ENCODE data around the gene SIGLEC6. TPM values are rescaled to one million over a fixed set of nuclear protein-coding genes. Genes with fewer than 3 reads are reported as not detected.

SIGLEC6 gene
- total RNA-seq, 1 experiment from 2014 or later = not detected

DNA sequence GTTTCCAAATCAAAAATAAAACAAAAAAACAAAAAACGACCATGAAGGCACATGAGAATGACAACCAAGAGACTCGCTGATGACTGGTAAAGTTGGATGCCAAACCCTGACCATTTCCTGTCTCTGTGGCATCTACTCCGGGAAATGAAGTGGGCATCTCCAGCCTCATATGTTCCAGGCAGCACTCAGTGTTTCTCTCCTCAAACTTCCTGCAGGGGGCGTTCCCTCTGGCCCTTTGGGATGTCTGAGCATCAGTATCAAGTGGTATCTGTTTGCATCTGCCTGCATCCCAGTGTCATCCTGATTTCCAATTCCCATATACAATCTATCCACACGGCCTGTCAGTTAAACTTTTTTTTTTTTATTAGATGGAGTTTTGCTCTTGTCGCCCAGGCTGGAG lies 20.1 kb downstream of the SIGLEC6 start:
- peaks cover 9% of the 10 kb centered on the region for H3K27me3 ChIP-seq (ENCODE audit: insufficient read depth, low read length)
- TF ChIP-seq SIN3A (IDR thresholded peaks at IDR 0.05; ENCODE audit: low read depth) = no peak
- TF ChIP-seq, protein P1, sequence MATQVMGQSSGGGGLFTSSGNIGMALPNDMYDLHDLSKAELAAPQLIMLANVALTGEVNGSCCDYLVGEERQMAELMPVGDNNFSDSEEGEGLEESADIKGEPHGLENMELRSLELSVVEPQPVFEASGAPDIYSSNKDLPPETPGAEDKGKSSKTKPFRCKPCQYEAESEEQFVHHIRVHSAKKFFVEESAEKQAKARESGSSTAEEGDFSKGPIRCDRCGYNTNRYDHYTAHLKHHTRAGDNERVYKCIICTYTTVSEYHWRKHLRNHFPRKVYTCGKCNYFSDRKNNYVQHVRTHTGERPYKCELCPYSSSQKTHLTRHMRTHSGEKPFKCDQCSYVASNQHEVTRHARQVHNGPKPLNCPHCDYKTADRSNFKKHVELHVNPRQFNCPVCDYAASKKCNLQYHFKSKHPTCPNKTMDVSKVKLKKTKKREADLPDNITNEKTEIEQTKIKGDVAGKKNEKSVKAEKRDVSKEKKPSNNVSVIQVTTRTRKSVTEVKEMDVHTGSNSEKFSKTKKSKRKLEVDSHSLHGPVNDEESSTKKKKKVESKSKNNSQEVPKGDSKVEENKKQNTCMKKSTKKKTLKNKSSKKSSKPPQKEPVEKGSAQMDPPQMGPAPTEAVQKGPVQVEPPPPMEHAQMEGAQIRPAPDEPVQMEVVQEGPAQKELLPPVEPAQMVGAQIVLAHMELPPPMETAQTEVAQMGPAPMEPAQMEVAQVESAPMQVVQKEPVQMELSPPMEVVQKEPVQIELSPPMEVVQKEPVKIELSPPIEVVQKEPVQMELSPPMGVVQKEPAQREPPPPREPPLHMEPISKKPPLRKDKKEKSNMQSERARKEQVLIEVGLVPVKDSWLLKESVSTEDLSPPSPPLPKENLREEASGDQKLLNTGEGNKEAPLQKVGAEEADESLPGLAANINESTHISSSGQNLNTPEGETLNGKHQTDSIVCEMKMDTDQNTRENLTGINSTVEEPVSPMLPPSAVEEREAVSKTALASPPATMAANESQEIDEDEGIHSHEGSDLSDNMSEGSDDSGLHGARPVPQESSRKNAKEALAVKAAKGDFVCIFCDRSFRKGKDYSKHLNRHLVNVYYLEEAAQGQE (IDR thresholded peaks at IDR 0.05; ENCODE audit: low read depth) = no peak
- TF ChIP-seq, protein P2, sequence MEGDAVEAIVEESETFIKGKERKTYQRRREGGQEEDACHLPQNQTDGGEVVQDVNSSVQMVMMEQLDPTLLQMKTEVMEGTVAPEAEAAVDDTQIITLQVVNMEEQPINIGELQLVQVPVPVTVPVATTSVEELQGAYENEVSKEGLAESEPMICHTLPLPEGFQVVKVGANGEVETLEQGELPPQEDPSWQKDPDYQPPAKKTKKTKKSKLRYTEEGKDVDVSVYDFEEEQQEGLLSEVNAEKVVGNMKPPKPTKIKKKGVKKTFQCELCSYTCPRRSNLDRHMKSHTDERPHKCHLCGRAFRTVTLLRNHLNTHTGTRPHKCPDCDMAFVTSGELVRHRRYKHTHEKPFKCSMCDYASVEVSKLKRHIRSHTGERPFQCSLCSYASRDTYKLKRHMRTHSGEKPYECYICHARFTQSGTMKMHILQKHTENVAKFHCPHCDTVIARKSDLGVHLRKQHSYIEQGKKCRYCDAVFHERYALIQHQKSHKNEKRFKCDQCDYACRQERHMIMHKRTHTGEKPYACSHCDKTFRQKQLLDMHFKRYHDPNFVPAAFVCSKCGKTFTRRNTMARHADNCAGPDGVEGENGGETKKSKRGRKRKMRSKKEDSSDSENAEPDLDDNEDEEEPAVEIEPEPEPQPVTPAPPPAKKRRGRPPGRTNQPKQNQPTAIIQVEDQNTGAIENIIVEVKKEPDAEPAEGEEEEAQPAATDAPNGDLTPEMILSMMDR (IDR thresholded peaks at IDR 0.05 in 2 of 3, conservative IDR thresholded peaks at IDR 0.05 in 1 of 3; ENCODE audit: borderline replicate concordance in 1 of 3, insufficient read depth in 1 of 3, low read depth in 2 of 3, low read length in 2 of 3) = peak; percentile 23 to 74 (median 58); a peak in 4 of 6 replicates
- no peak for TF ChIP-seq ZNF274 (IDR thresholded peaks at IDR 0.05; ENCODE audit: low read depth, low read length)
- TF ChIP-seq EGR1 (IDR thresholded peaks at IDR 0.05; ENCODE audit: low read depth) = no peak
- TF ChIP-seq RAD21 (IDR thresholded peaks at IDR 0.05; ENCODE audit: low read depth) = 0 out of 2 replicates have a peak, but pooled peaks have one; percentile 13
- no peak for TF ChIP-seq ZFX (IDR thresholded peaks at IDR 0.05)
- TF ChIP-seq, protein P3, sequence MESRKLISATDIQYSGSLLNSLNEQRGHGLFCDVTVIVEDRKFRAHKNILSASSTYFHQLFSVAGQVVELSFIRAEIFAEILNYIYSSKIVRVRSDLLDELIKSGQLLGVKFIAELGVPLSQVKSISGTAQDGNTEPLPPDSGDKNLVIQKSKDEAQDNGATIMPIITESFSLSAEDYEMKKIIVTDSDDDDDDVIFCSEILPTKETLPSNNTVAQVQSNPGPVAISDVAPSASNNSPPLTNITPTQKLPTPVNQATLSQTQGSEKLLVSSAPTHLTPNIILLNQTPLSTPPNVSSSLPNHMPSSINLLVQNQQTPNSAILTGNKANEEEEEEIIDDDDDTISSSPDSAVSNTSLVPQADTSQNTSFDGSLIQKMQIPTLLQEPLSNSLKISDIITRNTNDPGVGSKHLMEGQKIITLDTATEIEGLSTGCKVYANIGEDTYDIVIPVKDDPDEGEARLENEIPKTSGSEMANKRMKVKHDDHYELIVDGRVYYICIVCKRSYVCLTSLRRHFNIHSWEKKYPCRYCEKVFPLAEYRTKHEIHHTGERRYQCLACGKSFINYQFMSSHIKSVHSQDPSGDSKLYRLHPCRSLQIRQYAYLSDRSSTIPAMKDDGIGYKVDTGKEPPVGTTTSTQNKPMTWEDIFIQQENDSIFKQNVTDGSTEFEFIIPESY (IDR thresholded peaks at IDR 0.05; ENCODE audit: extremely low read depth, insufficient replicate concordance, low read length) = no peak
- TF ChIP-seq, protein P4, sequence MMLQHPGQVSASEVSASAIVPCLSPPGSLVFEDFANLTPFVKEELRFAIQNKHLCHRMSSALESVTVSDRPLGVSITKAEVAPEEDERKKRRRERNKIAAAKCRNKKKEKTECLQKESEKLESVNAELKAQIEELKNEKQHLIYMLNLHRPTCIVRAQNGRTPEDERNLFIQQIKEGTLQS (IDR thresholded peaks at IDR 0.05) = no peak
- no peak for TF ChIP-seq CEBPB (IDR thresholded peaks at IDR 0.05; ENCODE audit: low read depth)
- TF ChIP-seq EZH2 (IDR thresholded peaks at IDR 0.05) = no peak
- no TSS peak for BruUV-seq (replicated peaks)
- no peaks in the 10 kb centered on the region for H3K9me2 ChIP-seq (ENCODE audit: insufficient read depth)
- no peaks in the 10 kb centered on the region for H3K79me2 ChIP-seq (ENCODE audit: insufficient read depth, low read length)
- no peak overlapping the region for H3K4me3 ChIP-seq (replicated peaks in 1 of 2; ENCODE audit: low read depth in 1 of 2, low read length in 2 of 2)
- no peak overlapping the region for H3K27ac ChIP-seq (ENCODE audit: low read depth, low read length)
- CTCF ChIA-PET = no interaction called here
- H3K36me3 ChIP-seq (ENCODE audit: control insufficient read depth in 1 of 2, insufficient read depth in 2 of 2, low read length in 2 of 2) = no peaks in the 10 kb centered on the region
- DNase-seq (ENCODE audit: low read depth, low spot score) (peak; percentile 7), ATAC-seq (peak; percentile 82)
- no peak overlapping the region for H3K9ac ChIP-seq (ENCODE audit: low read length)
- POLR2A ChIA-PET = no interaction called here
- RAD21 ChIA-PET (ENCODE audit: low non-redundant PET in 1 of 2, low total read pairs in 2 of 2, uncharacterized antibody in 2 of 2, unreplicated experiment in 2 of 2) = no interaction called here
- H2AFZ ChIP-seq (ENCODE audit: low read depth, low read length, poor library complexity, severe bottlenecking) = no peak overlapping the region
- H3K4me2 ChIP-seq (ENCODE audit: low read length) = no peak overlapping the region
- intact Hi-C loops (cut with micrococcal nuclease) = no loop called here
- no peaks in the 10 kb centered on the region for H4K20me1 ChIP-seq (ENCODE audit: insufficient read depth)
- no peaks in the 10 kb centered on the region for H3K9me3 ChIP-seq (ENCODE audit: control insufficient read depth in 1 of 2, insufficient read depth in 1 of 2, low read depth in 1 of 2, low read length in 2 of 2)
- H3K4me1 ChIP-seq (ENCODE audit: control insufficient read depth in 1 of 2, insufficient read depth in 2 of 2, low read length in 2 of 2) = no peaks in the 10 kb centered on the region

All from HCT116 (cell line).